ENCODE measurements around the gene C11orf98.
"Not testable (repeated sequence)": the region's sequence is repeated elsewhere in the genome, so short reads cannot be mapped to it uniquely, and the experiment has no call there.

The C11orf98 gene

DNA sequence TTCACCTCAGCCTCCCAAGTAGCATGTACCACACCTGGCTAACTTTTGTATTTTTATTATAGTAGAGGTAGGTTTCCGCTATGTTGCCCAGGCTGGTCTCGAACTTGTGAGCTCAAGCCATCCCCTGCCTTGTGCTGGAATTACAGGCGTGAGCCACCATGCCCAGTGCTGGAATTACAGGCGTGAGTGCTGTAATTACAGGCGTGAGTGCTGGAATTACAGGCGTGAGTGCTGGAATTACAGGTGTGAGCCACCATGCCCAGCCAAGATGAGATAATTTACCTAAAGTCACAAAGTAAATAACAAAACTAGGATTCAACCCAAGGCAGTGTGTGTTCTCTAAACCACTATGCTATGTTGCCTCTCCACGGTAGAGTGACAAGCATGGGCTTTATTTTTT, 17.5 kb upstream of the C11orf98 start:
- DNase-seq (ENCODE audit: low spot score) = no peak

DNA sequence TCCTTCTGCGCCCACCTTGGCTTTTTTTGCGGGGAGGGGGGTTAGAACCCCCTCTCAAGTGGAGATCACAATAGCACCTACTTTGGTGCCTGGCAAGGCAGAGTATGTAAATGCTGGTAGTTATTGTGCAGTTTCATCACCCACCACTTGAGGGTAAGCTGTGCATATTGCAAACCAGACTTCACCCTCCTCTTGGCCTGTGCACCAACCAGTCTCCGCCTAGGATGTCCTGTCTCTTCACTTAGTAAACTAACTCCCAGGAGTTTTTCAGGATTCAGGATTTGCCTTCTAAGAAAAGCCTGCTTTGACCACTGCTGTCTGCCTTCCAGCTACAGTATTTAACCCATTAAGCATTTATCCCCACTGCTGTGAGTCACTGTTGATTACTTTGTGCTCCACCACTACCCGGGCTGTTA, 15.8 kb upstream of the C11orf98 start:
- peak; percentile 88 for DNase-seq (ENCODE audit: low spot score)

DNA sequence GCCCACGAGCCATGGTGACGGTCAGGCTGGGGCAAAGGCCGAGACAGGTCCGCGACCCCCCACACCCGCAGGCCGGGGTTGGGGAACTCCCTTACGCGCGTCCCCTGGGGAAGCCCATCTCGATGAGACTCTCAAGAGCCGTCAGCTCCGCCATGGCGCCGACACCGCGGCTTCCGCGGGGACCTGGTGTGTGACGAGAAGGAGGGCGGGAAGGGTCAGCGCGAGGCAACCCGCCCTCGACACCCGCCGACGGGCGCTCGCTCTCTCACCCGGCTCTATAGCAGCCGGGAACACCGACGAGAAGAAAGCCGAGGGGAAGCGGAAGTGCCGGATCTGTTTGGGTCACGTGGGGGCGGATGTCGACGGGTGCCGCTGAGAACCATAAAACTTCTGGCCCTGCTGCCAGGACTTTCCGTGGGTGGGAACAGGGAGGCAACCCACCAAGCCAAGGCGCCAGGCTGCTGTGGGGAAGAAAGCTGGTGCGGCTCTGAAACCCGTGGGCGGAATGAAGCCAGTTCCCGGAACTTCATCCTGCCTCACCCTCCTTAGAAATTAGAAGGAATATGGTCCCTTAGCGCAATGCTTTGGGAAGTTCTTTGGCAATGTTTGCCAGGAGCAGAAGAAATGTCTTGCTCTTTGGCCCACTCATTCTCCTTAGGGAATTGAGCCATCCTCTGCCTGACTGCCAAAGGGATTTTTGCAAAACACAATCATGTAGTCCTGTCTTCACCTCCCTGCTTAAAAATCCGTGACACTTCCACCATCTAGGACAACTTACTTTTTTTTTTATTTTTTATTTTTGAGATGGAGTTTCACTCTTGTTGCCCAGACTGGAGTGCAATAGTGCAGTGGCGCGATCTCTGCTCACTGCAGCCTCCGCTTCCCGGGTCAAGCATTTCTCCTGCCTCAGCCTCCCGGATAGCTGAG, 14.0 kb upstream of the C11orf98 start, which contains the start of gene UBXN1:
Gene UBXN1, minus strand, starts transcription at position 304 of the 927 bp plus-strand sequence. Its CDS starts 150 bp downstream, at position 154.
- DNase-seq (ENCODE audit: low spot score) = peak; percentile 89

DNA sequence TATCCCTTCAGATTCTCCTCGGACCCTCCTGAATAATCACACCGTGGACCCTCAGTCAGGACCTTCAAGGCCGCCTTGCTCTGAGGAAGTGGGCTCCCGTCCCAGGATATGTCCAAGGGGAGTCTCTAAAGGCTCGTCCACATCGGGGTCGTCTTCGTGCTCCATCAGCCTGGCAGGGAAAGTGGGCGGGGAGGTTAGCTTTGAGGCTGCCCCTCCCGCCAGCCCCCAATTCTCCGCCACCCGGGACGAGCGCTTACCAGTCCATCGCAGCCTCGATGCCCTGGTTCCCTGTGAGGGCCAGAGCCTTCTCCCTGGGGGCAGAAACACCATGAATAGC, 13.4 kb upstream of the C11orf98 start:
- DNase-seq (ENCODE audit: low spot score) = no peak

DNA sequence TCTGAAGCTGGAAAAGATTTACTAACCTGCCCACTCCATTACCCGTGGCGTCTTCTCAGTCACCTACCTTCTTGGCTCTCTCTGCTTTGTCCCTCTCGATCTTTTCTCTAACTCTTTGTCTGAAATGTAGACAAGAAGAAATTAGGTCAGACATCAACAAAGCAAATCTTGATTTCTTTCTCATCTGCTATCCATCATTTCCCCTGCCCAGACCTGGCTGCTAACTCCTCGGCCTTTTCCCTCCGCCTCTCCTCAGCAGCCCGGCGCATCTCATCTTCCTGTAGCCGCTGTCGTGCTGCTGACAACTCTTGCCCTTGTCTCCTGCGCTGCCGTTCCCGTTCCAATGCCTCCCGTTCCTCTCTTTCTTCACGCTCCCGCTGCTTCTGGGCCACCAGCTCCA, 12.7 kb upstream of the C11orf98 start:
- DNase-seq (ENCODE audit: low spot score) = no peak

DNA sequence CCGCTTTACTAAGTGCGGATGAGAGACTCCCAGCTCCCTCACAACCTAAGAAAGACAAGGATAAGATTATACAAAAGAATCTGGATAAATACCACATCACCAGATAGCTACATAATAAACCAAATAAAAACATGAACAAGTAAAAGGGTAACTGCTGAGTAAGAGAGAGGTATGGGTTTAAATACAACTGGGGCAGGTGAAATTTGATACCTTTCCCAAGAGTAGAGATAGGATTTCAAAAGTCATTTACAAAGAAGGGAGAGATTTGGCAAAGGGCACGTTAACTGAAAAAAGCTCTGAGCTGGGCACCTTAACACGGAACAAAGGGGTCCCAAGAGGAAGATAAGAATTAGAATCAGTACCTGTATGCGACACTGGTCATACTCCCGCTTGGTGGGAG, 12.1 kb upstream of the C11orf98 start:
- no peak for DNase-seq (ENCODE audit: low spot score)

DNA sequence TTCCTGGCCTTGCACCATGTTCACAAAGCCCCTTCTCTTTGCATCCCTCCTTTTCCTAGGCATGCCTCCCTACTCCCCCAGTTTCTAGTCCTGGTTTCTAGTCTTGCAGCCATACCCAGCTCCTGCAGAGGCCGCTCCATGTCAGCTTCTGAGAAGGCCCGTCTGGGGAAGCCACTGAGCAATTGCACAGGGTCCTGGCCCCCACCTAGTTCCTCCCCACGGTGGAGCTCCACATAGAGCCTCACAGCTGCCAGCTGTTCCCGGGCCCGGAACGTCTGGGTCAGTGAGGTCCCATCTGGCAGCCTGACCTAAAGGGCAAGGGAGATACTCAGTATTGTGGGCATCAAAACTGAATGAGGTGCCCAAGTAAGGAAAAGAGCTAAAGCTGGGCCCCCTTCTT, 11.7 kb upstream of the C11orf98 start:
- DNase-seq (ENCODE audit: low spot score) = no peak

DNA sequence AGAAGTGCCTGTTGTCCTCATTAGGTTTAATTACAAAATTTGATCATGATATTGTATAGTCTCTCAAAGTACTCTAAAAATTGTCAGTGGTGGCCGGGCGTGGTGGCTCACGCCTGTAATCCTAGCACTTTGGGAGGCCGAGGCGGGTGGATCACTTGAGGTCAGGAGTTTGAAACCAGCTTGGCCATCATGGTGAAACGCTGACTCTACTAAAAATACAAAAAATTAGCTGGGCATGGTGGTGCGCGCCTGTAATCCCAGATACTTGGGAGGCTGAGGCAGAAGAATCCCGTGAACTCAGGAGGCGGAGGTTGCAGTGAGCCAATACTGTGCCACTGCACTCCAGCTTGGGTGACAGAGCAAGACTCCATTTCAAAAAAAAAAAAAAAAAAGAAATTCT, 10.4 kb upstream of the C11orf98 start:
- DNase-seq (ENCODE audit: low spot score) = not testable (repeated sequence)

DNA sequence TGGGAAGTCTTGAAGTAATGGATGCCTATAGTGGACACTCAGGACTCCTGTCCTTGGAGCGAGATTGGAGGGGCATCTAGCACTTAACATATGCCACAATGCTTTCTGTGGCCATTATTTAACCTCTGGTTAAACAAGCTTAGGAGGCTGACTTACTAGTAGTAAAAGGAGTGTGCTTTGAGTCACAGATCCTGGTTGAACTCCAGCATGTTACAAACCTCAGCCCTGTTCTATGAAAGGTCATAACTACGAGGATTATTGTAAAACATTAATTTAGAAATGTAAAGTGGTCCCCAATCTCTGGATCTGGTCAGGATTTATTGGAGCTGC, 8.2 kb upstream of the C11orf98 start:
- DNase-seq (ENCODE audit: low spot score) = no peak

DNA sequence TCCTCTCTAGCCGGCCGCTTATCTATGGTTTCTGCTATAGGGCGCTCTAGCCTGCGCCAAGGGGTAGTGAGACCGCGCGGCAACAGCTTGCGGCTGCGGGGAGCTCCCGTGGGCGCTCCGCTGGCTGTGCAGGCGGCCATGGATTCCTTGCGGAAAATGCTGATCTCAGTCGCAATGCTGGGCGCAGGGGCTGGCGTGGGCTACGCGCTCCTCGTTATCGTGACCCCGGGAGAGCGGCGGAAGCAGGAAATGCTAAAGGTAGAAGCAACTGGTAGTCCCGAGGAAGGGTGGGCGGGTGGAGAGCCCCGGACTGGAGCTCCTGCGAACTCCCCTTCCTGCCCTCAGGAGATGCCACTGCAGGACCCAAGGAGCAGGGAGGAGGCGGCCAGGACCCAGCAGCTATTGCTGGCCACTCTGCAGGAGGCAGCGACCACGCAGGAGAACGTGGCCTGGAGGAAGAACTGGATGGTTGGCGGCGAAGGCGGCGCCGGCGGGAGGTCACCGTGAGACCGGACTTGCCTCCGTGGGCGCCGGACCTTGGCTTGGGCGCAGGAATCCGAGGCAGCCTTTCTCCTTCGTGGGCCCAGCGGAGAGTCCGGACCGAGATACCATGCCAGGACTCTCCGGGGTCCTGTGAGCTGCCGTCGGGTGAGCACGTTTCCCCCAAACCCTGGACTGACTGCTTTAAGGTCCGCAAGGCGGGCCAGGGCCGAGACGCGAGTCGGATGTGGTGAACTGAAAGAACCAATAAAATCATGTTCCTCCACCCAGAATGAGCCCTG, 6.8 kb upstream of the C11orf98 start, which contains the start of the genes LBHD1 and UQCC3:
Gene LBHD1, minus strand, starts transcription at position 660 of the 782 bp plus-strand sequence. CDS start 2,236 bp downstream, outside the sequence.
Gene UQCC3, plus strand, starts transcription at position 66 of the 782 bp plus-strand sequence. Its CDS starts 73 bp downstream, at position 139.
- peak; percentile 90 for DNase-seq (ENCODE audit: low spot score)

DNA sequence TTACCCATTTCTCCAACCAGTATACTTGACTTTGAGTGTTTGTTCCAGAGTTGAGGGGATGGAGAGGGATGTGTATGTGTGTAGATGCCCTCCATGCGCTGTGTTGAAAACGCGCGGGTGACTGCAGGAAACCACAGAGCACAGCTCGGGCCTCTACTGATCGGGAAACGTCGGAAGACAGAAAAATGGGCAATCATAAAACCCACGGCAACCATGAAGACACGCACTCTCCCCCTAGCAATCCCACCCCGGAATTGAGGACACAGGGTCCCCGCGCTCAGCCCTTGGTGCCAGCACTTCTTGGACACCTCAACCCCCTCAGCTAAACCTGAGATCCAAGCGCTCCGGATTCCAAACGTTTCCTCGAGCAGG, 6.2 kb upstream of the C11orf98 start:
- DNase-seq (ENCODE audit: low spot score) = no peak

DNA sequence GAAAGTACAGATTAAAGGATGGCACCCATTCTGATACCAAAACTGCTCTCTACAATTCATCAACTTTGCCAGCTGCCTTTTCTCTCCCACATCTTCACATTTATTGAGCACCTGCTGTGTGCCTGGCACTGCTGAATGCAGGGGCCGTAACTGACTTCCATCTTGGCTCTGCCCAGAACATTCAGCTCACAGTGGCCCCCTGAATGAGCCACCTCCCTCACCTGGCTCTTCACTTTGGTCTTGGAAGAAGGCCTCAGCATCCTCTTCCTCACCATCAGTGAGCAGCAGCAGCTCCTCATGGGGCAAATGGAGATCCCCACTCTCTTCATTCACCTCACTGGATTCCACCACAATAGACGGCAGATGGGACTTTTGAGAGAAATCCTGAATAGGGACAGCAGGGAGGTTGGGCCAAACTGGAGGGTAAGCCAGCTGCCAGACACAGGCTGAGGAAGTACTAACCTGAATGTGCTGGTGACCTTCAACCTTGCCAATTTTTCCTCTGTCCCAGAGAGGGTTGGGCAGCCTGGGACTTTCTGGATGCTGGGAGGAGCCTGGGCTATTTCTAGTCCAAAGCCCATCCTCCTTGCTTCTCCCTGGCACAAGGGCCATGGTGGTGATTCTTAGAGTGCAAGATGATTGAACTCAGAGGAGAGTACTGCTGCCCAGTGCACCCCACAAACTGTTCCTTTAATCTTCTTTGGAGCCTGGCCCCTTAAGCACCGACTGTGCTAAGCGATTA, 4.6 kb upstream of the C11orf98 start:
- DNase-seq (ENCODE audit: low spot score) = no peak

DNA sequence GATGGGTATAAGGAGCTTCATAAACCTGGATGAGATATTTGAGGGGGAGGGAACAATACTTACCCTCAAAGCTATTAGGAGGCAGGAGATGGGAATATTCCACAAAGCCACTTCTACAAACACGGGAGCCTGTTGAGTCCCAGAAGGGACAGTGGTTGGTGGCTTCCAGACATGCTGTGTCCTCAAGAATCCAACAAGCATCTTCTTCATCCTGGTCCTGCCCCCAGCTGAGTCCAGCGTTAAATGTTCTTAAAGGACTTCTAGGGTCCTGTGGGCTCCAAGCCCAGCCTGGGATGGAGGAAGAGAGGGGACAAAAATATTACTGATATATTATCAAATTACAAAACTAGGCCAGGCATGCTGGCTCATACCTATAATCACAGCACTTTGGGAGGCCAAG, 2.5 kb upstream of the C11orf98 start:
- no peak for DNase-seq (ENCODE audit: low spot score)

DNA sequence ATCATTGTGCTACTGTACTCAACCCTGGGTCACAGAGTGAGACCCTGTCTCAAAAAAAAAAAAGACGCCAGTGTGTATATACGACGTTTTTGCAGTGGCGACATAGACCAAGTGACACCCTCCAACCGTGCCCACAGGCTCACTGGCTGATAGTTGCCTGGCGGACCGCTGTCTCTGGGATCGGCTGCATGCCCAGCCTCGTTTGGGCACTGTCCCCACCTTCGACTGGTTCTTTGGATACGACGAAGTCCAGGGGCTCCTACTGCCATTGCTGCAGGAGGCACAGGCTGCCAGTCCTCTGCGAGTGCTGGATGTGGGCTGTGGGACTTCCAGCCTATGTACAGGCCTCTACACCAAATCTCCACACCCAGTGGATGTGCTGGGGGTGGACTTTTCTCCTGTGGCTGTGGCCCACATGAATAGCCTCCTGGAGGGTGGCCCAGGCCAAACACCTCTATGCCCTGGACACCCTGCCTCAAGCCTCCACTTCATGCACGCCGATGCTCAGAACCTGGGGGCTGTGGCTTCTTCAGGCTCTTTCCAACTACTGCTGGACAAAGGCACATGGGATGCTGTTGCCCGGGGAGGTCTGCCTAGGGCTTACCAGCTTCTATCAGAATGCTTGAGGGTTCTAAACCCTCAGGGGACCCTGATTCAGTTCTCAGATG, 1.4 kb upstream of the C11orf98 start:
- no peak for DNase-seq (ENCODE audit: low spot score)

DNA sequence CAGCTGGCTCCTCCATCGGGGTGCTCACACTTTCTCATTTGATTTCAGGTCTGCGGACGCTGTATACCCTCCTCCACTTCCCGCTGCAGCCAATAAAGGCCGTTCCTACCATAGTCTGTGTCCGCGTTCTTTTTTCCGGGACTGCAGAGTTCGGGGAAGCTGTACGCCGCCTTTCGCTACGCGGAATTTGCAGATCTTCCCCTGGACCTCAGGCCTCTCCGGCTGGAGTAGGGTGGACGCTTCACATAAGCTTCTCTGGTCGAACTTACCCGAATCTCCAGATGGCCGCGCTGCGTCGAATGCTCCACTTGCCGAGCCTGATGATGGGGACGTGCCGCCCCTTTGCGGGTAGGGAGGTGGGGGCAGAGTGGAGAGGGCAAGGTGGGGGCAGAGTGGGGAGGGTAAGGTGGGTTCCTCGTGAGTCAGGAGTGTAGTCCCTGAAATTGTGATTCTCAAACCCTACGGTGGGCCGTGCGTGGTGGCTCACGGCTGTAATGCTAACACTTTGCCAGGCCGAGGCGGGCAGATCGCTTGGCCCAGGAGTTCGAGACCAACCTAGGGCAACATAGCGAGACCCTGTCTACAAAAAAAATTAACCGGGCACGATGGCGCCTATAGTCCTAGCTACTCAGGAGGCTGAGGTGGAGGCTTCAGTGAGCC, 719 bp upstream of the C11orf98 start:
- DNase-seq (ENCODE audit: low spot score) = peak; percentile 58

DNA sequence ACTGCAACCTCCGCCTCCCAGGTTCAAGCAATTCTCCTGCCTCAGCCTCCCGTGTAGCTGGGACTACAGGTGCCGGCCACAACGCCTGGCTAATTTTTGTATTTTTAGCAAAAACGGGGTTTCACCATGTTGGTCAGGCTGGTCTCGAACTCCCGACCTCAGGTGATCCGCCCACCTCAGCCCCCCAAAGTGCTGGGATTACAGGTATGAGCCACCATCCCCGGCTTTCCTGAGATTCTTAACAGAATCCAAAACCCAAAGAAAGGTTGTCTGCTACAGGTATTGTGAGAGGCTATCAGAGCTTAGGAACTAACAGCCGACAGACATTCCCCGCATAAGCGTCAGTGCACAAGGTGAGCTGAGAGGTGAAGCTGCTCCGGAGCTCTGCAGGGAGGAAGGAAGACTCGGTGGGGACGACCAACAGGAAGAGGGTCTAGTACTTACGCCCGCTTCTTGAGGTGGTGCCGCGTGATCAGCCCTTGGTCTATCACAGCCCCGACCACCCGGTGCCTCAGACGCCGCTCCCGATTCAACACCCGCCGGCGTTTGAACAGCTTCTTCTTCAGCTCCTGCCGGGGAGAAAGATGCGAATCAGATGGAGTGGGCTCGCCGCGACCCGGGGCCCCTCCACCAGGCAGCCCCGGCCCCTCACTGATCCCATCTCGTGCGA, 470 bp downstream of the C11orf98 start:
- DNase-seq (ENCODE audit: low spot score) = peak; percentile 84

DNA sequence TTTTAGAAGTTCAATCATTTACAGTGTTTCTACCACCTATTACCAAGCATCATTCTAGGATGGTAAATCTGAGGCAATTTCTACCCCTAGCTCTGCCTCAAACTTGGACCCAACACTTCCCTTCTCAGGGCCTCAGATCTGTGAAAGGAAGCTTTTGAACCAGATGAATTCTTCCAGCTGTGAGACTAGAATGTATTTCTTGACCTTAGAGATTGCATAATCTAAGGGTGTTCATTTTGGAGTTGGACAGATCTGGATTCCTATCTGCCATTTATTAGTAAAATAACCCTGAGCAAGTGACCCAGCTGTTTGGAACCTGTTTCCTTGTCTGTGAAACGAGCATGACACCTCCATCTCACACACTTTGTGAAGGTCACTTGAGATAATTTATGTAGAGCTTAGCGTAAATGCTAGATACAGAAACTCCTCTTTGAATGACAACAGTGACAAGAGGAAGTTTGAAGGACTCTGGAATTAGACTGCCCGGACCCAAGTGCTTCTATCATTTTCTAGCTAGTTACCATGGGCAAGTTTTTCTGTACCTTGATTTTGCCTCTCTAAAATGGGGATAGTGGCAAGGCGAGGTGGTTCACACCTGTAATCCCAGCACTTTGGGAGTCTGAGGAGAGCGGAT, 8.1 kb downstream of the C11orf98 start:
- DNase-seq (ENCODE audit: low spot score) = no peak

DNA sequence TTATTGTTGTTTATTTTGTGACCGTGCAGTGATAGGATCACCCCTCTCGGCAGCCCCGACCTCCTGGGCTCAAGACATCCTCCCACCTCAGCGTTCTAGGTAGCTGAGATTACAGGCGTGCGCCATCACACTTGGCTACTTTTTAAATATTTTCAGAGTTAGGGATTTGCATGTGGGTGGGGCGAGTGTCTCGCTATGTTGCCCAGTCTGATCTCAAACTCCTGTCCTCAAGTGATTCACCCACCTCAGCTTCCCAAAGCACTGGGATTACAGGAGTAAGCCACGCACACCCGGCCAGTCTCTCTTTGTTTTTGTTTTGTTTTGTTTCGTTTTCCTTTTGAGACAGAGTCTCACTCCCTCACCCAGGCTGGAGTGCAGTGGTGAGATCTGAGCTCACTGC, 10.7 kb downstream of the C11orf98 start:
- no peak for DNase-seq (ENCODE audit: low spot score)

DNA sequence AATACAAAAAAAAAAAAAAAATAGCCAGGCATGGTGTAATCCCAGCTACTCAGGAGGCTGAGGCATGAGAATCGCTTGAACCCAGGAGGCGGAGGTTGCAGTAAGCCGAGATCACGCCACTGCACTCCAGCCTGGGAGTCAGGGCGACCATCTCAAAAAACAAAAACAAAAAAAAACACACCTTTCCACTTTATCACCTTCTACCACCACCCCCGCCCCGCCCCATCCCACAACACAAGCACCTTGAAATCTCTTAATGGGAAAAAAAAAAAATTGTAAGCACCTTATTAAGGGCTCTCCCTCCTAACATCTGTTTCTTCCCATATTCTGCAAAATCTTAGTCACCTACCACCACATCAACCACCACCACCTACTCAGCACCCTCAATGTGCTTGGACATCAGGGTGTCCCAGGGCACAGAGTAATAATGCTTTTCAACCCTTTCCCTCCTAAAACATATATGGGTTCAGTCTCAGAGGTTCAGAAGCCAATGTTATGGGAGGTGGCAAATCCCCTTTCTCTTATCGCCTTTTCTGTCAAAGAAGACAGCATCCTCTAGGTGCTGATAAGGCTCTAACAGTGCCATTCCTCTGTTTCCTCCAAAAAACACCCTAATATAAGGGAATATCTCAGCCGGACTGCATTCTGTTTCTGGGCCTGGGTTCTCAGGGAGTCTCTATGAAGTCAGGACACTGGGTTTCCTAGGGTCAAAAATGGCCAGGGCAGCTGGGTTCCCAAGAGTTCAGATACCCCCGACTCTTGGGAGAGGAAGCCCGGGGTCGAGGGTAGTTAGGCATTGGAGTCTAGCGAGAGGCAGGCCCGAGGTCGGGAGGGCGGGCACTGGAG, 12.6 kb downstream of the C11orf98 start:
- DNase-seq (ENCODE audit: low spot score) = peak; percentile 41

All from NAMALWA (cell line).